TTC549 (cell line): ENCODE data around the gene GABRG3.

Source experiments
- FAIRE-seq: peaks from 2 replicates; lab custom pipeline; 2012; peaks lifted over from hg19 to GRCh38; lab: Jason Lieb, UNC

The GABRG3 gene

DNA sequence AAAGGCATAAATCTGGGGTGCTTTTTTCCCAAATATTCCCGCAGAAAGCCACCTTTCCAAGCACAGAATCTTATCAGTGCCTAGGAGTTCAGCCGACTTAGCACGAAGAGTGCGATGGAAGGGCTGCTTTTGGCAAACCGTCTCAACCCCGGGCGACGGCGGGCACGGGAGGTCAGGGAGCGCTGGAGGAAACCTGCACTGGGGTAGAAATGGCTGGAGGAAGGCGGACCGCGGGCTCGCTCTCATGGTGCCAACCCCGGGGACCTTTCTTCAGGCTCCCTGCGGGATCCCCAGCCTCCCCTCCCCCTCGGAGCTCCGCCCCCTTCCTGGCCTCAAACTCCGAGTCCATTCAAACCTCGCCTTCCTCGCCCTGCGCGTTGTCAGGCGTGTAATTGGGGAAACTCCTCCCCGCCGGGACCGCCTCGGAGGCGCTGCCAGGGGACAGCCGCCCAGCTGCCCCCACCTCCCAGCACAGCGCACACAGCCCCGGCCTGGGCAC lies at the start of gene GABRG3:
Gene GABRG3 (plus strand): TSS at position 470 of the 499 bp plus-strand sequence.
- no peak for FAIRE-seq

DNA sequence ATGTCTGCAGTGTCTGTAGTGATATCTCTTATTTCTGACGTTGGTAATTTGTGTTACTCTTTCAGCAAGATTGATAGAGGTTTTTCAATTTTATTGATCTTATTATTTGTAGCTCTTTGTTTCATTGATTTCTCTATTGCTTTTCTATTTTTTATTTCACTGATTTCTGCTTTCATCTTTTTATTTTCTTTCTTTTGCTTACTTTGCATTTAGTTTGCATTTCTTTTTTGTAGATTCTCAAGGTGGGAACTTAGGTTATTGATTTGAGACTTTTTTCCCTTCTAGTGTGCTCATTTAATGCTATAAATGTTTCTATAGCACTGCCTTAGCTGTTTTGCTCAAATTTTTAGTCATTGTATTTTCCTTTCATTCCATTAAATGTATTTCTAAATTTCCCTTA lies 49.5 kb upstream of the GABRG3 start:
- no peak for FAIRE-seq

DNA sequence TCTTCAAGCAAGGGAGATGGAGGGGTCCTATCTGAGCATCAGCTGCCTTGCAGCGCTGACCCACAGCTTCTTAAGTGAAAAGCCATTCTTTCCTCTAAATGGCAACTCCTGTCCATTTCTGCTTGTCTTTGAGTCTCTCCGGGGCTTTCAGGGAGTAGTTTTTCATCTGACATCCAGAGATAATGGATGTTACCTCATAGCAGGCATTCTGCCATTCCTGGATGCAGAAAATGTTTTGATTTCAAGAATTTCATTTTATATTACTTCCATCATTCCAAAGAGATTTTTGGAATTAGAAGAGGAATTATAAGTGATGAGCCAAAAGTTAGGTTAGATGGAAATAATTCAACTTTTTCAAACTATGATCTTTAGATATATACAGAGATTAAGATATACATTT lies 44.9 kb upstream of the GABRG3 start:
- no peak for FAIRE-seq

DNA sequence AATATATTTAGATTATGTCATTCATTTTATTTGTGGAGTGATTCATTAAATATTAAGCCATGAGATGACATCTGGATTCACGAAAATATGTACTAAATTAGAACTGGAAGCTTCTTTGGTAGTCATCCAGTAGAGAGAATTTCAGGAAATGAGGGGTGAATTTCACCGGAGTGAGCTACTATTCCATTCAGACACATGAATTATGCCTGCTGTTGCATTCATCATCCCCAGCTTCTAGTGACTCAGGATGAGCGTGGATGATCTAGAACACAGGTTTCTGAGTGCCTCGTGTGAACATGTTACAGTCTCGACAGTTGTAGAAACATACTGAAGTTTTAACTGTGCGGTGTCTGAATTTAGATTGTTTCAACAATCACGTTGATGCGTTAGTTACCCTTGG lies 42.9 kb upstream of the GABRG3 start:
- no peak for FAIRE-seq

DNA sequence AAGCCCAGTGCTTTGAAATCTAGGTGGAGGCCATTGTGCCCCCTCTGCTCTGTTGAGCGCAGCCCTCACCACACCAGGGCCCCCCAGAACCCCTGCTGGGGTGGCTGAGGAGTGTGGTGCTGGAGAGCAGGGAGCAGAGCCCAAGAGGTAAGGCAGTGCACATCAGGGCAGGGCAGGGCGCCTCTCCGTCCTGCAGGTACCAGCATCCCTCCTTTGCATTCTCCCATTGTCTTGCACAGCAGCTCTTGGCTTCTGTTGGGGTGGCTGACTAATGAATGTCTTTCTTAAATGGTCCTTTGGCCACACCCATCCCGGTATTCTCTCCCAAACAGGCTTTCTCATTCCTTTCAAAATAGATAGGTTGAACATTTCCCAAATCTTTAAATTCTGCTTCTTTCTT lies 41.4 kb upstream of the GABRG3 start:
- FAIRE-seq: no peak

DNA sequence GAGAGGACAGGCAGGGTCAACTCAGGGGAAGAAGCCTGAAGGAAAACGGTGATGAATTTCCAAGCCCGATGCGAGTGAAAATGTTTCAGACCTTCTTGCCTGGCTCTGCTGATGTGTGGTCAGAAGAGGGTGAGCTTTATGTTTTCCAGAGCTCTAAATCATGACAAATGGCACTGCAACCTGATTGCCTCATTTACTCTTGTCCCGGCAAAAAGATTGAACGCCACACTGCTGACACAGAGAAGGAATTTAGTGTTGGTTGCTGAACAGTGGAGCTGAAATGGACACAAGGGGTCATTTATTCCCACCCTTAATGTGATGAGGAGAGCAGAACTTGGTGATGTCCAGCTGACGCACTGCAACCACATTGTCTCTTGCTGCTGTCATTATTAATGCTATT lies 36.1 kb upstream of the GABRG3 start:
- no peak for FAIRE-seq

DNA sequence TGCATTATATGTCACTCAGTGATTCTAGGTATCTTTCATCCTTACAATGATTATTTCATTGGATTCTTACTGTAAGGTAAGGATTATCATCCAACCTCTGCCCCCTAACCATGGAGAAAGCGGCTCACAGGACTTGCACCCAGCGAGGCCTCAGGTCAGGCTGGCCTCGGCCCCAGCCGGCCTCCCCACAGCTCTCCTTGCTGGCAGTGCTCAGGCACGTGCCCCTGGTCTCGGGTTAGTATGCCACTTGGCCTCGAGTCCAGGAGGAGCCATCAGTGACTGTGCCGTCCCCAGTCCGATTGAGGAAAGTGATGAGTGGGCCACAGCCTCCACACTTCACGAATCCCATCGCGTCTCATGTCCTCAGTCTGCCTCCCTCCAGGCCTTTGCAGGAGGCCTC lies 35.7 kb upstream of the GABRG3 start:
- FAIRE-seq: no peak

DNA sequence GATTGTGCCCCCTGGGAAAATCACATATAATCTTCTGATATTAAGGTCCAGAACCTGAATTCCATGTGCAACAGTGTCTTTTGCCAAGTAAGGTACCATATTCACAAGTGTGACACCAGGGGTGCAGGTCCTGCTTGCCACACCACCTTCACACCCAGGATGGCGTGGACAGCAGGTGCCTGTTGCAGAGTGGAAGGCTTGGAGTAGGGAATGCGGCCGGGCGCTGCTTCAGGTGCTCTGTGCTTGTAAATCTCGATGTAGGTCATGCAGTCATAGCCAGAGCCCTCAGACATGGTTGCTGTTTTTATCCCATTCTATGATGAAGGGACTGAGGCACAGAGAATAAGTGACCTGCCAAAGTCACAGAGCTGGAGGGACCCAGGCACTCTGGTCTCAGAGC lies 34.5 kb upstream of the GABRG3 start:
- FAIRE-seq: no peak

DNA sequence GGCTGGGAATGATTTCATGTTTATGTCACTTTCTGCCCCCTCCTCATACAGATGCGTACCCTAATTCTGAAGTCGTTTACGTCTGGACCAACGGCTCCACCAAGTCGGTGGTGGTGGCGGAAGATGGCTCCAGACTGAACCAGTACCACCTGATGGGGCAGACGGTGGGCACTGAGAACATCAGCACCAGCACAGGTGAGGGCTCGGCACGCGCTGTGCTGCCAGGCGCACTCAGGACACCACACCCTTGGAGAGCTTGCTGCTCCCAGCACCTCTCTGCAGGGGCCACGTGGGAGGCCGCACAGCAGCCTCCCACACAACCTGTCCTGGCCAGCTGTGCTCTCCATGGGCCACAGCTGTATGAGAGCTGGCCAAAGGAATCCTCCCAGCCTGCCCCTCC lies 33.8 kb upstream of the GABRG3 start:
- no peak for FAIRE-seq

DNA sequence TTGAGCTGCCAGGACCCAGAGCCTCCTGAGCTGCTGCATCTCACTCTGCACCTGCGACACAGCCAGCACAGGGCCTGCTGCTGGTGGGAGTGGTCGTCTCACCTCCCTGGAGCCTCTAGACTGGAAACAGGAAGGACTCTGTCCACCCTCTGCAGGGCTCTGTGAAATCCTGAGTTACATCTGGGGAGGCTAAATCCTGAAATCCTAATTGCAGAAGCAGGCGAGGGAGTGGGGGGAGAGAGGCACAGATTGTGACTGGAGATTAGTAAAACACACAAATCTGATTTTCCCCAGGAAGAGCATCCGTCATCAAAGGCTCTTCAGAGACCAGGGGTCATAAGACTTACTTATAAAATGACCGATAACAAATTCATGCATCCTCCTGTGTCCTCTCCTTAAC lies 31.6 kb upstream of the GABRG3 start:
- no peak for FAIRE-seq

DNA sequence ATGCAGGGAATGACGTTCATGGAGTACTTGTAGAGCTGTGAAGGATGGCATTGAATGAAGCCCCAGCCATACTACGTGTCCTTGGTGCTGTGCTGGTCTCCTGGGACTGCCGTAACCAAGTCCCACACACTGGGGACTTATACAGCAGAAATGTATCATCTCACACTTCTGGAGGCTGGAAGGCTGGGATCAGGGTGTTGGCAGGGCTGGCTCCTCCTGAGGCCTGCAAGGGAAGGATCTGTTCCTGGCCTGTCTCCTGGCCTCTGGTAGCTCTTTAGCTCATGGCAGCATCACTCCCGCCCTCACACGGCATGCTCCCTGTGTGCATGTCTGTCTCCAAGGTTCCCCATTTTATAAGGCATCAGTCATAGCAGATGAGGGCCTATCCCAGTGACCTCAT lies 29.5 kb upstream of the GABRG3 start:
- FAIRE-seq: no peak

DNA sequence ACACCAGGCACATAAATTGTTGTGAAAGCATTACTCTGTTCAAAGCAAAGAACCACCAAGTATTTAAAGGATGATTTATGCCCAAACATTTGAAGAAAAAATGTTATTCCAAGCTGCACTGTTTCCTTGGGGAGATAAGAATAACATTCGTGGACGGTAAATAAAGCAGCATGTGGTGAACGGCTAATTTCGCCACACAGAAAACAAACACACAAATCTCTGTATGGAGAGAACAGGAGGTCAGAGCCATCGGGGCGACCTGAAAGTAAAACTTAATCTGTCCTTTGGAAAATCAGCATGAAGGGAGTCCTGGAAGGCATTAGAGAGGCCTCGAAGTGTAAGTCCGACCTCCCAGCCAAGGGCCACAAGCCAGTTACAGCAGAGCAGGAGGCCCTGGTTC lies 27.1 kb upstream of the GABRG3 start:
- FAIRE-seq: no peak

DNA sequence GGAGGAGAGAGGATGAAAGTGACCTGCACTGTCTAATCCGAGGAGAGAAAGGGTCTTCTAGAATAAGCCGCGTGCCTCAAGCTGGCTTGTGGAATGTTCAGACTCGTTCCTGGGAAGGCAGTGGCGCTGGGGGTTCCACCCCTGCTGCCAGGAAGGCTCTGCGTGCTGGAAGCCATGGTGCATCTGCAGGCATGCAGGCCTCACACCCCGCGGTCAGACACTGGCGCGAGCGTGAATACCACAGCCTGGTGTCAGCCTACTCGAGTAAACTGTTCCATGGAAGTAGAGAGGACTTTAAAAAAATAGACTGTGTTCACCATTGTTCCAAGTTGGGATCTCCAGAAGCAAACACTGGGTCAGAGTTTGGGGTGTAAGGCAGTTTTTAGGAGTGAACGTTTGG lies 25.9 kb upstream of the GABRG3 start:
- FAIRE-seq: no peak

DNA sequence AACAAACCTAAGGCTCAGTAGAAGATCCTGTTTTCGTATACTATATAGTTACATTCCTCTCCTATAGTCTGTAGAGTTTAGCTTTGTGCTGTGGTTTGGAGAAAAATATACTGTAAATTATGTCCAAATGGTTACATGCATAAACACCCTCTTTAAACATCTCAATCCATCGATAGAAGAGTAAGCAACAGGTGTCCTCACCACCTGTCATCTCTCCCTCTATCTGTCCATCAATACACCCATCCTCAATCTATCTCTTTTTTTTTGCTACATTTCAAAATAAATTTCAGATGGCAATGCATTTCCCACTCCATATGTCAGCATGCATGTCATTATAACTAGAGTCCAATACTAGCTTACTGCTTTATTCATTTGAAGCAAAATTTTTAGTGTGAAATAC lies 21.0 kb upstream of the GABRG3 start:
- FAIRE-seq: no peak

DNA sequence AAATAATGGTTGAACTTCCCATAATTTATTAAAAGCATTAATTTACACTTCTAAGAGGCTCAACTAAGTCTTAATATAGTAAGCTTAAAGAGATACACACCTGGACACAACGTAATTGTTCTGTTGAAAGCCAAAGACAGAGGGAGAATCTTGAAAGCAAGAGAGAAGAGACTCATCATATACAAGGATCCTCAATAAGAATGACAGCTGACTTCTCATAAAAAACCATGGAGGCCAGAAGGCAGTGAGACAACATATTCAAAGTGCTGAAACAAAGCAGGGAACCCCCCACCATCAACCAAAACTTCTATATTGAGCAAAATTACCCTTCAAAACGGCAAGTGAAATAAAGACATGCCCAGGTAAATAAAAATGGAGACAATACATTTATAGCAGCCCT lies 16.6 kb upstream of the GABRG3 start:
- no peak for FAIRE-seq

DNA sequence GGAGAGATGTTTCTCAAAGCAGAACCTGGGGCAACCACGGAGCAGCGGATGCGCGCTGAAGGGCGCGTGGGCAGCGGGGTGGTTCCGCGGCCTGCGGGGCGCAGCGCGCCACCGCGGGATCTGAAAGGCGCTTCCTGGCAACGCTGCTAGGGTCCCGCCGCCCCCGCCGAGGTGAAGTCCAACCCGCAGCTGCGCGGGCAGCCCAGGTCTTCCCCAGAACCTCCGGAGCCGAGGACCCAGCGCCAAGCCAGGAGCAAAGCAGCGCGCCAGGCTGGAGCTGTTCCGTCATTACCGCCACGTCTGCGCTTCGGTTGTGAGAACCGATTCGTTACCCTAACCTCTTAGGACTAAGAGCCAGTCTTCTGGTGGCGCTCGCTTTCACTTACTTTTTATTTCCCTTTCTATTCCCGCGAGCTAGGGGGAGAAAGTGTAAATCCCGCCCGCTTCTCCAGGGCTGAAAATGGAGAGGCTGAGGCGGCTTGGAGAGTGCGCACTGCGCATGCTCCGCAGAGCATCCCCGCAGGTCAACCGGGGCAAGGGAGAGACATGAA lies 3.2 kb upstream of the GABRG3 start:
- FAIRE-seq: no peak

DNA sequence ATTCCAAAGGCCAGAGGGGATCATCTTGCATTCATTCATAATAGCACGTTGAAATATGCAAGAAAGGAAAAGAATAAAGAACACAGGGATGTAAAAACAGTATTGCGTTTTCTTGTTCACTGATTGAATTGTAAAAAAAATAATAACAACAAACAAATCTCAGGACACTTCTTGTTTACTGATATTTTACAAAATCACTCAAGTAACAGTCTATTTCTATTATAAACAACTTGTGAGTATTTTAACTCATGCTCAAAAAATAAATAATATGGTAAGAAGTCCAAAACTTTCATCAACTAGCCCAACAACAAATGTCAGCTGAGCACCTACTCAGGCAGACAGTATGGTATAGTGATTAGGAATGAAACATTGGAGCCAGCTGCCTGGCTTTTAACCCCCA lies 2.2 kb upstream of the GABRG3 start:
- no peak for FAIRE-seq

DNA sequence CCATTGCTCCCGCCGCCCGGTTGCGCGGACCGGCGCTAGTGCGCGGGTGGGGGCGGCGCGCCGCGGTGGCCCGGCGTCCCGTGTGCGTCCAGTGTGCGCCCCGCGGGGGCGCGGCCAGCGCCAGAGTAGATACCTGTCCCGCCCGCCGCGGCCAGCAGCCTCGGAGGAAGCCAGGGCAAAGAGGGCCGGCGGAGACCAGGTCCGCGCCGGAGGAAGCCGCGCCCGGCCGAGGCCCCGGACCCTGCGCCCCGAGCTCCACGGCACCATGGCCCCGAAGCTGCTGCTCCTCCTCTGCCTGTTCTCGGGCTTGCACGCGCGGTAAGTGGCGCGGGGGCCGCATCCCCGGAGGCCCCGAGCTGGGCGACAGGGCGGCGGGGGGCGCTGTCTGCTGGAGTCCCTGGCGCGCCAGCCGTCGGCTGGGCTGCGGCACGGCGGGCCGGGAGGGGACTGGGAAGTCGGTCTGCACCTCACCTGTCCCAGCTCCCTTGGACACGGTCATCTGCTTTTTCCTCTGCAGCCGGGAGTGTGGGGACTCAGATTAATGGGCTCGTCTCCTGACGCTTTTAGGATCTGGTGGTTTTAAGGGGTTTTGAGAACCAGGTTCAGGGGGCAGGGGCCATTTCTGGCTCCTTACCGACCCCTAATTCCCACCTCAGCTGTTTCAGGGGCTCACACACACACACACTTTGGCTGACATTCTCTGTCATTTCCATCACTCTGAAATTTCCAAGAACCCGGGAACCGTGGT lies 464 bp downstream of the GABRG3 start:
- FAIRE-seq: no peak

DNA sequence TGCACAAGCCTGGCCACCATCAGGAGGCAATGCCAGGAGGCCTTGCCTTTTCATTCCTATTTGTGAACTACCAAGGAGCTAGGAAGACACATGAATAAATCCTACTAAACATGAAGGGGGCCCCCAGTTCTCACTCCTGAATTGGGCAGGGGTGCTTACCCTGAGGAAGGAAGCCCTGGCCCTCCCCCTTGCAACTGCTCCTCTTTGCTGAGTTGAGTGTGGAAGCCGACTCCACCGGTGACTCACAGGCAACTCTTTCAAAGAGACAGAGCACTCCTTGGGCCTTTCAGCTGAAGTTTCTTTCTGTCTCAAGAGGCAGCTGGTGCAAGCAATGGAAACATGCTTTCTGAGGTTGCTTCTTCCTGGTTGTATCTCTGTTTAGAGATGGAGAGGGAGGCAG lies 1.7 kb downstream of the GABRG3 start:
- no peak for FAIRE-seq

DNA sequence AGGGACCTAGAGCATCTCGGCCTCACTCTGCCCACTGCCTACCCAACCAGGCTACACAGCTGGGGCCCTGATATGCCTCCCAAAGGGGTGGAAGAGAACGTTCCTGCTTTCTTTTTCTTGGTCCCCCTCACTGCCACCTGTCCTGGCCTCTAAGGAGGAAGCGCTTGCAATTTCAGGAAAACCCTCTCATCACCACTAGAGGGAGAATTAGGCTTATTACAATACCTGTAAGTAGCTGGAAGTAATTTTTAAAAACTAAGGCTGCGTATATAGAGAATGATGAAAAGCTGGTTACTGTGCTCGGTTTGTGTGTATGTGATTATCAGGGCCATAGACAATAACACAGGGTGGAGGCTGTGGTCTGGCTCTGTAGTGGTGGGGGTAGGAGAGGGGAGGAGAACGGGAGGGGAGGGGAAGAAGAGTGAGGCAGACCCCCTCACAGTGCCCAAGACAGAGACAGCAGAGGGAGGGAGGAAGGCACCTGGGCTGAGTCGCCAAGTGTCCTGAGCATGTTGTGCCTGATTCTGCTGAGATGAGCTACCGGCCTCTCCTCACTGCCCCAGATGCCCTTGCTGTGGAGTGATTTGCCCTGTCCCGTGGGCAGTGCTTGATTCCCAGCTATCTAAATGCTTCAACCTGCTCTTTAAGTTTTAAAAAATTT lies 3.3 kb downstream of the GABRG3 start:
- FAIRE-seq: no peak

DNA sequence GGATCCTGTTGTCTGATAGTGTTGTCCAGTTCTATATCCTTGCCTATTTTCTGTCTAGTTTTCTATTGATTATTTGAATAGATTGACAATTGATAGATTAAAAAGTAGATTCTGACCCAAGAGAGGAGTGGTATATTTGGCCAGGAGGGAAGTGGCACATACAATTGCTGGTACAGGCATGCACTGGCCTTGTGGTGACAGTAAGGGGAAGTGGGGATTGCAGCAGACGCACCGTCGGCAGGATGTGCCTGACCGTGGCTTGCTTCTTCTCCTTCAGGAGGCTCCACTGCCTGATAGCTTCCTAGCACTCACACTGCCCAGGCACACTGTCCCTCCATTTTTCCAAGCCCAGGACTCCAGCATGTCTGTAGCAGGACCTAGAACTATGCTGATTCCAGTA lies 10.5 kb downstream of the GABRG3 start:
- FAIRE-seq: no peak

DNA sequence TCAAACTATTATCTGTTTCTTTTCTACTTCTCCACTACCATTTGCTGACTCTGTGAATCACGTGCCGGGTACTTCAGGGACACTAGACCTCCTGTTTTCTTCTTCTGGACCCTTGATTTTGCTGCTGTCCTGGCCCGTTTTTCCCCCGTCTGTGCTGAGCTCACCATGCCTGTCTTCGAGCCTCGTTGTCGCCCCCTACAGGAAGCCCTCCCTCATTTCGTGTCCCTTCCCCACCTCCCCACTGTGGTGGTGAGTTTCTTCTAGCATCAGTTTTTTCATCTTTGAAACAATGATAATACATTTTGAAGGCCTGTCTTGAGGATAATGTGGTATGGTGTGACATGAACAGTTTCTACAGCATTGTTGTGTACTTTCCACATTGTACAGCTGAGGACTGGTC lies 12.8 kb downstream of the GABRG3 start:
- FAIRE-seq: no peak

DNA sequence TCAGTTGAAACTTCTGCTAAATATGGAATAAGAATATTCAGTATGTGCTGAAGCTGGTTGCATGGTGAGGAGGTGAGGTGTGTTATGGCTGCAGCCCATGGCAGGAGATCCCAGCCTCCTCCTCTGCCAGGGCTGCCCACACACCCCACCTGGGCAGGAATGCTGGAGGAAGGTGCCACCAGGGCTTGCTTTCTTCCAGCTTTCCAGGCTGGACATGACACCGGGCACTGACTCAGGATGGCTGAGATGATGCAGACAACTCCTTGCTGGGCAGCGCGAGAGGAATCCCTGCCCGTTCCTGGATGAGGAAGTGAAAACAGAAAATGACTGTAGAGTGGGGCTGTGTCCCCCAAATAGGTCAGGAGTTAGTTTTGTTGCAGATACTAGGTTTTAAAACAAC lies 14.1 kb downstream of the GABRG3 start:
- FAIRE-seq: no peak

DNA sequence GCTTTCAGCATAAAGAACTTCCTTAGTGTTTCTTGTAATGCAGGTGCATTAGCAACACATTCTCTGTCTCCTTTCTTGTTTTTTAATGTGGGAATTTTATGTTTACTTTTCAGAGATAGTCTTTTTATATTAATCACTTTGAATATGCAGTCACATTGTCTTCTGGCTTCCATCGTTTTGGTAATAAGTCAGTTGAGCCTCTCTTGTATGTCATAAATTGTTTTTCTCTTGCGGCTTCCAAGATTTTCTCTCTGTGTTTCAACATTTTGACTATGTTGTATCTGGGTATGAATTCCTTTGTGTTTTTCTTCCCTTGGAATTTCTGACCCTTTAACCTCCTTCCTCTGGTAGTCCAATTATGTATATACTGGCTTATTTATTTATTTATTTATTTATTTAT lies 25.3 kb downstream of the GABRG3 start:
- no peak for FAIRE-seq
